ENCODE data around the gene STAG1. TPM values are rescaled to one million over a fixed set of nuclear protein-coding genes. Genes with fewer than 3 reads are reported as not detected.
"Not testable (repeated sequence)": the region's sequence is repeated elsewhere in the genome, so short reads cannot be mapped to it uniquely, and the experiment has no call there.

The STAG1 gene
- total RNA-seq, 2 donors from 2014 or later, result 38.2 to 43.5 TPM

DNA sequence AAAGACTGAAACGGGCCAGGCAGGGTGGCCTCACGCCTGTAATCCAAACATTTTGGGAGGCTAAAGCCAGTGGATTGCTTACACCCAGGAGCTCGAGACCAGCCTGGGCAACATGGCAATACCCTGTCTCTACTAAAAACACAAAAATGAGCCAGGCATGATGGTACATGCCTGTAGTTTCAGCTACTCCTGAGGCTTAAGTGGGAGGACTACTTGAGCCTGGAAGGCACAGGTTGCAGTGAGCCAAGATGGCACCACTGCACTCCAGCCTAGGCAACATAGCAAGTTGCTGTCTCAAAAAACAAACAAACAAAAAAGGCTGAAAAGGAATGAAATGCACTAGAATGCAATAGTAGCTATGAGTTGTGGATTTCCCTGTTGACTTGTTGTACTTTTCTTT lies 94.7 kb downstream of the STAG1 start:
- intact Hi-C loops (cut with DNase I), result no loop called here
- Histone ChIP-seq H3K4me1 (no peaks in the 10 kb centered on the region), H3K27ac (no peak overlapping the region), H3K4me3 (no peak overlapping the region), H3K36me3 (no peaks in the 10 kb centered on the region), H3K27me3 (no peaks in the 10 kb centered on the region), H3K9me3 (no peaks in the 10 kb centered on the region), H3K9ac (ENCODE audit: low read depth in 2 of 2, low read length in 2 of 2) (no peak overlapping the region)
- TF ChIP-seq, protein P1, sequence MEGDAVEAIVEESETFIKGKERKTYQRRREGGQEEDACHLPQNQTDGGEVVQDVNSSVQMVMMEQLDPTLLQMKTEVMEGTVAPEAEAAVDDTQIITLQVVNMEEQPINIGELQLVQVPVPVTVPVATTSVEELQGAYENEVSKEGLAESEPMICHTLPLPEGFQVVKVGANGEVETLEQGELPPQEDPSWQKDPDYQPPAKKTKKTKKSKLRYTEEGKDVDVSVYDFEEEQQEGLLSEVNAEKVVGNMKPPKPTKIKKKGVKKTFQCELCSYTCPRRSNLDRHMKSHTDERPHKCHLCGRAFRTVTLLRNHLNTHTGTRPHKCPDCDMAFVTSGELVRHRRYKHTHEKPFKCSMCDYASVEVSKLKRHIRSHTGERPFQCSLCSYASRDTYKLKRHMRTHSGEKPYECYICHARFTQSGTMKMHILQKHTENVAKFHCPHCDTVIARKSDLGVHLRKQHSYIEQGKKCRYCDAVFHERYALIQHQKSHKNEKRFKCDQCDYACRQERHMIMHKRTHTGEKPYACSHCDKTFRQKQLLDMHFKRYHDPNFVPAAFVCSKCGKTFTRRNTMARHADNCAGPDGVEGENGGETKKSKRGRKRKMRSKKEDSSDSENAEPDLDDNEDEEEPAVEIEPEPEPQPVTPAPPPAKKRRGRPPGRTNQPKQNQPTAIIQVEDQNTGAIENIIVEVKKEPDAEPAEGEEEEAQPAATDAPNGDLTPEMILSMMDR (IDR thresholded peaks at IDR 0.05), result no peak
- no peak for DNase-seq

DNA sequence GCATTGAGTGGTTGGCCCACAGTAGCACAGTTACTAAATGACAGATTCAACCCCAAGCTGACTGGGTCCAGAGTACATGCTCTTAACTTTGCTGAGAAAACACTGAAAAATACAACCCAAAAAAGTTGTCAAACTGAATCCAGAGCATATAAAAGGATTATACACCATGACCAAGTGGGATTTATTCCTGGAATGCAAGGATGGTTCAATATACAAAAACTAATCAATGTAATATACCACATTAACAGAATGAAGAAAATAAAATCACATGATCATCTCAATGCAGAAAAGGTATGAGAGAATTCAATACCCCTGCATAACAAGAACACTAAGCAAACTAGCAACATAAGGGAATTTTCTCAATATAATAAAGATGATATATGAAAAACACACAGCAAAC lies 98.5 kb downstream of the STAG1 start:
- intact Hi-C loops (cut with DNase I), result no loop called here
- no peak overlapping the region for H3K9ac ChIP-seq (ENCODE audit: low read depth in 2 of 2, low read length in 2 of 2)
- no peak overlapping the region for H3K27ac ChIP-seq
- H3K27me3 ChIP-seq, result no peaks in the 10 kb centered on the region
- DNase-seq, result no peak
- H3K9me3 ChIP-seq, result no peaks in the 10 kb centered on the region
- no peaks in the 10 kb centered on the region for H3K36me3 ChIP-seq
- no peaks in the 10 kb centered on the region for H3K4me1 ChIP-seq
- TF ChIP-seq, protein P1 (IDR thresholded peaks at IDR 0.05), result no peak
- no peak overlapping the region for H3K4me3 ChIP-seq

DNA sequence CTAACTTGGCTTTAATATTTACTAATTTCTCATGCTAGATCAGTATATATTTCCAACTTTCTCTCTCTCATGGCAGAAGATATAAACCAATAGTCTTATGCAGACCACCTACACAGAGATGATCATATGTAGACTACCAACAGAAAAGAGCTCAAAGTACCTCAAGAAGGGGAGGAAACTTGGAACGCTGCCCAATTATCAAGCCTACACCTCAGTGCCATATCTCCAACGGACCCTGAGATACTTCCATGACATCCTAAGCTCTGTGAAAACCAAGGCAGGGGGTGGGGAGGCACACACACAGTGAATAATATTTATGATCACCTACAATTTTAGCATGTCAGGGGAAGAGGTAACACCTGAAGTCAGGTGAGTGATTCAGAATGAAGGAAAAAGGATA lies 100.6 kb downstream of the STAG1 start:
- TF ChIP-seq, protein P1 (IDR thresholded peaks at IDR 0.05), result no peak
- Histone ChIP-seq H3K9me3 (no peaks in the 10 kb centered on the region), H3K36me3 (no peaks in the 10 kb centered on the region), H3K27me3 (no peaks in the 10 kb centered on the region), H3K9ac (ENCODE audit: low read depth in 2 of 2, low read length in 2 of 2) (no peak overlapping the region), H3K27ac (no peak overlapping the region), H3K4me3 (no peak overlapping the region), H3K4me1 (no peaks in the 10 kb centered on the region)
- DNase-seq, result no peak
- intact Hi-C loops (cut with DNase I), result no loop called here

DNA sequence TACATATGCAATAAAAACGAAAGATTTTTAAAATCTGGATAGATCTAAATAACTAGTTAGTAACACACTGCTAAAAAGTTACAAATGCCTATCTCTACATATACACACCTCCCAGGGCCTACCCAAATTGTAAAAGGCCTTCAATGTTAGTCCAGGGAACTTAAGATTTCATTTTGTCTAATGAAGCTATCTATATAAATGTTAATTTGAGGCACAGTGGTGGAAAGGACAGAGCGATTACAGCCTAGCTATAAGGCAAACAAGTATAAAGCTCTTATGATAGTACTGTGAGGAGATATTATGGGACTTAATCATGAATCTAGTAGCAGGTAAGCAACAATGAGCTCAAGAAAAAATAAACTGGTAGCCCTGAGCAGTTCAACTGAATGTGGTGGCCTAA lies 101.7 kb downstream of the STAG1 start:
- DNase-seq, result no peak
- Histone ChIP-seq H3K27me3 (no peaks in the 10 kb centered on the region), H3K4me3 (no peak overlapping the region), H3K27ac (no peak overlapping the region), H3K9me3 (no peaks in the 10 kb centered on the region), H3K4me1 (no peaks in the 10 kb centered on the region), H3K9ac (ENCODE audit: low read depth in 2 of 2, low read length in 2 of 2) (no peak overlapping the region), H3K36me3 (no peaks in the 10 kb centered on the region)
- TF ChIP-seq, protein P1 (IDR thresholded peaks at IDR 0.05), result no peak
- intact Hi-C loops (cut with DNase I), result no loop called here

DNA sequence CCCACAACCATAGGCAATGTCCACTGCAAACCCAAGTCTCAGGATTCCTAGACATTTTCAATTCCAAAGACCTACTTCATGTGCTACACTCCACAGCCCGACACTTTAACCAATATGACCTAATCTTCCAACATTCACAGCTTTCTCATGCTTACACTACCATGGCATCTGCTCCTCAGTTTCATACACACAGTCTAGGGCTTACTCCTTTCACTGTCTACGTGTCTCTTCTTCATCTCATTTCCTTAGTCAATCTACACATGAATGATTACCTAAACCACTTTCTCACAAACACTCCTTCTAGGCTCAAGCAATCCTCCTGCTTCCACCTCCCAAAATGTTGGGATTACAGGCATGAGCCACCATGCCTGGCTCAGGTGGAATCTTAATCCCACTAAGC lies 106.3 kb downstream of the STAG1 start:
- Histone ChIP-seq H3K9ac (ENCODE audit: low read depth in 2 of 2, low read length in 2 of 2) (no peak overlapping the region), H3K36me3 (no peaks in the 10 kb centered on the region), H3K27ac (no peak overlapping the region), H3K27me3 (no peaks in the 10 kb centered on the region), H3K4me3 (no peak overlapping the region), H3K4me1 (no peaks in the 10 kb centered on the region), H3K9me3 (no peaks in the 10 kb centered on the region)
- no peak for DNase-seq
- TF ChIP-seq, protein P1 (IDR thresholded peaks at IDR 0.05), result no peak
- intact Hi-C loops (cut with DNase I), result no loop called here

DNA sequence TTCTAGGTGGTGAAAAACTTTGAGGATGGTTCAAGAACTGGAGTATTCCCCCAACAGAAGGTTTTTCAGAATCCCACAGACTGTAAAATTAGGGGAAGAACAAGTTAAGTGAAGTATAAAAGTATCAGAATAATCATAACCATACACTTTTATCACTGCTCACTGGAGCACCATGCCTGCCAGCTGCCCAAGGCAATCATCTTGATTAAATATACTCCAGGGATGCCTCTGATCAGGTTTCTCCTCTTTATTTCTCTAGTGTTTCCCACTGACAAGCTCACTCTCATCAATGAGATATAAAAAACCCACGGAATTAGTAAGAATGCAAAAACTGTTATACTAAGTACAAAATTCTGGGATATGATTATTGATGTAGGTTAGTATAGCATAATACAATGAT lies 108.0 kb downstream of the STAG1 start:
- no peaks in the 10 kb centered on the region for H3K4me1 ChIP-seq
- H3K36me3 ChIP-seq, result no peaks in the 10 kb centered on the region
- H3K9me3 ChIP-seq, result no peaks in the 10 kb centered on the region
- intact Hi-C loops (cut with DNase I), result no loop called here
- no peak for DNase-seq
- no peak overlapping the region for H3K9ac ChIP-seq (ENCODE audit: low read depth in 2 of 2, low read length in 2 of 2)
- TF ChIP-seq, protein P1 (IDR thresholded peaks at IDR 0.05), result no peak
- H3K27me3 ChIP-seq, result no peaks in the 10 kb centered on the region
- no peak overlapping the region for H3K4me3 ChIP-seq
- no peak overlapping the region for H3K27ac ChIP-seq

DNA sequence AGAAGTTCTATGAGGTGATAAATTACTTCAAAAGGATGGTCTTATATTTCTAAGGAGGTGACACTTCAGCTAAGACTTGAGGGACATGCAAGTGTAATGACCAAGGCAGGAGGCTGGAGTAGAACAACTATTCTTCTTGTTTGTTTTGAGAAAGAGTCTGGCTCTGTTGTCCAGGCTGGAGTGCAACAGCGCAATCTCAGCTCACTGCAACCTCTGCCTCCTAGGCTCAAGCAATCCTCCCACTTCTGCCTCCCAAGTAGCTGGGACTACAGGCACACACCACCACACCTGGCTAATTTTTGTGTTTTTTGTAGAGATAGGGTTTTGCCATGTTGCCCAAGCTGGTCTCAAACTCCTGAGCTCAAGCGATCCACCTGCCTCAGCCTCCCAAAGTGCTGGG lies 108.8 kb downstream of the STAG1 start:
- intact Hi-C loops (cut with DNase I); H3K9me3 ChIP-seq; H3K36me3 ChIP-seq; H3K4me3 ChIP-seq; H3K4me1 ChIP-seq; DNase-seq; H3K9ac ChIP-seq (ENCODE audit: low read depth in 2 of 2, low read length in 2 of 2); H3K27ac ChIP-seq; H3K27me3 ChIP-seq: not testable (repeated sequence)
